ENCODE measurements around the gene PDRG1. TPM values are rescaled to one million over a fixed set of nuclear protein-coding genes. Genes with fewer than 3 reads are reported as not detected.
"Not testable (repeated sequence)": the region's sequence is repeated elsewhere in the genome, so short reads cannot be mapped to it uniquely, and the experiment has no call there.

The PDRG1 gene
- total RNA-seq, 1 donor from 2014 or later = 6.8 TPM

DNA sequence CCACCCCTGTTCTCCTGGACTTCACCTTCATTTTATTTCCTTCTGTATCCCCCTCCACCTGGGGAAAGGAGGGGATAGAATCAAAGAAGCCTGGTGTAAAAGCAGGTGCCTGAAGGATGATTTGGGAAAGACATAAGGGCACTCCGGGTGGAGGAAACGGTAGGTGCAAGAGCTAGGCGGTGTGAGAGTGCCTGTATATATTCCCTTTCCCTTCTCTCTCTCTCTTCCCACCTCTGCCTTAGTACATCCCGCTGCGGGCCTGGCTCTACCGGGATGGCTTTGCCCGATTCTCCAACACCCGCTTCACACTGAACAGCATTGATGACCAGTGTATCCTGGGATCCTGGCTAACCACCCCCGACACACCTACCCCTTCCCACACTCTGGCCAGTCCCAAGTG lies 26.2 kb downstream of the PDRG1 start:
- Histone ChIP-seq H3K27me3 (ENCODE audit: control insufficient read depth, insufficient read depth, low read length) (no peaks in the 10 kb centered on the region), H3K4me3 (ENCODE audit: low read depth, low read length) (no peak overlapping the region), H3K36me3 (ENCODE audit: control insufficient read depth, insufficient read depth, low read length) (no peaks in the 10 kb centered on the region)
- DNase-seq (ENCODE audit: low read depth) (no peak), FAIRE-seq (no peak)
- TF ChIP-seq, protein P1, sequence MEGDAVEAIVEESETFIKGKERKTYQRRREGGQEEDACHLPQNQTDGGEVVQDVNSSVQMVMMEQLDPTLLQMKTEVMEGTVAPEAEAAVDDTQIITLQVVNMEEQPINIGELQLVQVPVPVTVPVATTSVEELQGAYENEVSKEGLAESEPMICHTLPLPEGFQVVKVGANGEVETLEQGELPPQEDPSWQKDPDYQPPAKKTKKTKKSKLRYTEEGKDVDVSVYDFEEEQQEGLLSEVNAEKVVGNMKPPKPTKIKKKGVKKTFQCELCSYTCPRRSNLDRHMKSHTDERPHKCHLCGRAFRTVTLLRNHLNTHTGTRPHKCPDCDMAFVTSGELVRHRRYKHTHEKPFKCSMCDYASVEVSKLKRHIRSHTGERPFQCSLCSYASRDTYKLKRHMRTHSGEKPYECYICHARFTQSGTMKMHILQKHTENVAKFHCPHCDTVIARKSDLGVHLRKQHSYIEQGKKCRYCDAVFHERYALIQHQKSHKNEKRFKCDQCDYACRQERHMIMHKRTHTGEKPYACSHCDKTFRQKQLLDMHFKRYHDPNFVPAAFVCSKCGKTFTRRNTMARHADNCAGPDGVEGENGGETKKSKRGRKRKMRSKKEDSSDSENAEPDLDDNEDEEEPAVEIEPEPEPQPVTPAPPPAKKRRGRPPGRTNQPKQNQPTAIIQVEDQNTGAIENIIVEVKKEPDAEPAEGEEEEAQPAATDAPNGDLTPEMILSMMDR (IDR thresholded peaks at IDR 0.05; ENCODE audit: insufficient read depth, low read length, severe bottlenecking) = no peak

- H3K27me3 ChIP-seq (ENCODE audit: control insufficient read depth, insufficient read depth, low read length) = no peaks in the 10 kb centered on the region
- no peak overlapping the region for H3K4me3 ChIP-seq (ENCODE audit: low read depth, low read length)
- no peak for DNase-seq (ENCODE audit: low read depth)
- no peak for FAIRE-seq
- TF ChIP-seq, protein P1 (IDR thresholded peaks at IDR 0.05; ENCODE audit: insufficient read depth, low read length, severe bottlenecking) = no peak
- H3K36me3 ChIP-seq (ENCODE audit: control insufficient read depth, insufficient read depth, low read length) = no peaks in the 10 kb centered on the region
Measured at GRCh38 chr20:31924561-31924960, 27.3 kb downstream of the PDRG1 start.

GRCh38 chr20:31923388-31924331 lies 28.2 kb downstream of the PDRG1 start:
- Histone ChIP-seq H3K4me3 (ENCODE audit: low read depth, low read length) (no peak overlapping the region), H3K36me3 (ENCODE audit: control insufficient read depth, insufficient read depth, low read length) (no peaks in the 10 kb centered on the region), H3K27me3 (ENCODE audit: control insufficient read depth, insufficient read depth, low read length) (no peaks in the 10 kb centered on the region)
- FAIRE-seq = no peak
- no peak for DNase-seq (ENCODE audit: low read depth)
- TF ChIP-seq, protein P1 (IDR thresholded peaks at IDR 0.05; ENCODE audit: insufficient read depth, low read length, severe bottlenecking) = no peak

DNA sequence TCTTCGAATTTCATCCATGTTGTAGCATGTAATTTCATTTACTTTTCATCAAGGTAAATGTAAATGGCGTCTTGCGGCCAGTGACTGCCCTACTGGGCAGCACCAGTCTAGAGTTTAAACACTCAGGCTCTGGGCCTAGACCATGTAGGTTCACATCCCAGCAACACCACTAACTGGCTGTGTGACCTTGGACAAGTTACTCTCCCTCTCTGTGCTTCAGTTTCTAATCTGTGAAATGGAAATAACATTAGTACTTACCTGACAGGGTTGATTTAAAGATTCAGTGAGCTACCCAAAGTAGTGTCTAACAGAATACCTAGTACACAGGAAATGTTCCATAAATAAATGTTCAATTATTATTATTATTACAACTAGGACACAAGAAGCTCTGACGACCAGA lies 29.3 kb downstream of the PDRG1 start:
- DNase-seq (ENCODE audit: low read depth) (no peak), FAIRE-seq (no peak)
- TF ChIP-seq, protein P1 (IDR thresholded peaks at IDR 0.05; ENCODE audit: insufficient read depth, low read length, severe bottlenecking) = no peak
- Histone ChIP-seq H3K4me3 (ENCODE audit: low read depth, low read length) (no peak overlapping the region), H3K27me3 (ENCODE audit: control insufficient read depth, insufficient read depth, low read length) (no peaks in the 10 kb centered on the region), H3K36me3 (ENCODE audit: control insufficient read depth, insufficient read depth, low read length) (no peaks in the 10 kb centered on the region)

- TF ChIP-seq, protein P1 (IDR thresholded peaks at IDR 0.05; ENCODE audit: insufficient read depth, low read length, severe bottlenecking) = no peak
- H3K36me3 ChIP-seq (ENCODE audit: control insufficient read depth, insufficient read depth, low read length) = no peaks in the 10 kb centered on the region
- FAIRE-seq (no peak), DNase-seq (ENCODE audit: low read depth) (no peak)
- H3K27me3 ChIP-seq (ENCODE audit: control insufficient read depth, insufficient read depth, low read length) = no peaks in the 10 kb centered on the region
- H3K4me3 ChIP-seq (ENCODE audit: low read depth, low read length) = no peak overlapping the region
Measured at GRCh38 chr20:31922181-31922580, 29.7 kb downstream of the PDRG1 start.

GRCh38 chr20:31921480-31921879 lies 30.4 kb downstream of the PDRG1 start:
- H3K4me3 ChIP-seq (ENCODE audit: low read depth, low read length); DNase-seq (ENCODE audit: low read depth); FAIRE-seq; H3K36me3 ChIP-seq (ENCODE audit: control insufficient read depth, insufficient read depth, low read length); H3K27me3 ChIP-seq (ENCODE audit: control insufficient read depth, insufficient read depth, low read length): not testable (repeated sequence)

Data from bronchial epithelial cell (primary cell).